Prostate gland (tissue), 2 donors: ENCODE data around the gene PRDM16. TPM values are rescaled to one million over a fixed set of nuclear protein-coding genes. Genes with fewer than 3 reads are reported as not detected.

Source experiments
- DNase-seq: peaks from one replicate; pipeline ENCODE4 v3.0.0-alpha.2; 2019; ENCODE audit warnings: low spot score
- H3K27ac ChIP-seq, 2 donors: fragments of 200-600 bp; sonication (generic); 2 replicates each; pipeline ENCODE4 v1.5.1; 2017 to 2019
- H3K27me3 ChIP-seq: fragments of 200-600 bp; sonication (generic); replicated peaks from 2 replicates; pipeline ENCODE4 v1.5.1; 2019; ENCODE audit not compliant: insufficient read depth
- H3K36me3 ChIP-seq, 2 donors: fragments of 200-600 bp; sonication (generic); 1 replicate in 1 of 2; 2 replicates in 1 of 2; pipeline versions ENCODE4 v1.5.1 to v1.8.1; 2017 to 2019
- H3K4me1 ChIP-seq: fragments of 200-600 bp; sonication (generic); replicated peaks from 2 replicates; pipeline ENCODE4 v1.5.1; 2019
- H3K4me3 ChIP-seq, 2 donors: fragments of 200-600 bp; sonication (generic); 2 replicates each; pipeline ENCODE4 v1.5.1; 2017 to 2019
- H3K9me3 ChIP-seq: fragments of 200-600 bp; sonication (generic); 2 replicates; pipeline ENCODE4 v1.5.1; 2017
- POLR2A ChIP-seq: fragments of 450-650 bp; IDR thresholded peaks from one replicate; pipeline ENCODE4 v1.6.1; 2016; ENCODE audit warnings: antibody characterized with exemption, mild to moderate bottlenecking
- POLR2AphosphoS5 ChIP-seq: sonication (generic); formaldehyde crosslinking; IDR thresholded peaks from one replicate; pipeline ENCODE4 v1.6.1; 2017; ENCODE audit warnings: antibody characterized with exemption
- WGBS: methylation state at CpG from one replicate; pipeline ENCODE4 v1.1.5; 2018; 5-methylcytosine and 5-hydroxymethylcytosine counted together
- intact Hi-C: fragments of 100-400 bp; cut with DNase I; formaldehyde crosslinking; loops from one replicate; pipeline ENCODE4 v1.14.2; 2022
- total RNA-seq, 2 donors: library from RNA; depleted of rRNA; stranded (reverse); fragments of >200 nt; gene quantifications; one replicate each; pipeline ENCODE4 v1.1.0, GENCODE V29; 2016
- TF ChIP-seq, protein P1 (sequence below), 4 experiments: fragments of 200-600 bp in 2 of 4; fragments of 450-650 bp in 2 of 4; sonication (generic) in 2 of 4; IDR thresholded peaks; 1 replicate in 3 of 4; 2 replicates in 1 of 4; pipeline ENCODE4 v1.5.1; 2016 to 2019; ENCODE audit warnings: antibody characterized with exemption in 4 of 4, mild to moderate bottlenecking in 2 of 4, moderate library complexity in 2 of 4

Gene PRDM16
- total RNA-seq, 2 donors from 2014 or later: 0.23 to 6.5 TPM

DNA sequence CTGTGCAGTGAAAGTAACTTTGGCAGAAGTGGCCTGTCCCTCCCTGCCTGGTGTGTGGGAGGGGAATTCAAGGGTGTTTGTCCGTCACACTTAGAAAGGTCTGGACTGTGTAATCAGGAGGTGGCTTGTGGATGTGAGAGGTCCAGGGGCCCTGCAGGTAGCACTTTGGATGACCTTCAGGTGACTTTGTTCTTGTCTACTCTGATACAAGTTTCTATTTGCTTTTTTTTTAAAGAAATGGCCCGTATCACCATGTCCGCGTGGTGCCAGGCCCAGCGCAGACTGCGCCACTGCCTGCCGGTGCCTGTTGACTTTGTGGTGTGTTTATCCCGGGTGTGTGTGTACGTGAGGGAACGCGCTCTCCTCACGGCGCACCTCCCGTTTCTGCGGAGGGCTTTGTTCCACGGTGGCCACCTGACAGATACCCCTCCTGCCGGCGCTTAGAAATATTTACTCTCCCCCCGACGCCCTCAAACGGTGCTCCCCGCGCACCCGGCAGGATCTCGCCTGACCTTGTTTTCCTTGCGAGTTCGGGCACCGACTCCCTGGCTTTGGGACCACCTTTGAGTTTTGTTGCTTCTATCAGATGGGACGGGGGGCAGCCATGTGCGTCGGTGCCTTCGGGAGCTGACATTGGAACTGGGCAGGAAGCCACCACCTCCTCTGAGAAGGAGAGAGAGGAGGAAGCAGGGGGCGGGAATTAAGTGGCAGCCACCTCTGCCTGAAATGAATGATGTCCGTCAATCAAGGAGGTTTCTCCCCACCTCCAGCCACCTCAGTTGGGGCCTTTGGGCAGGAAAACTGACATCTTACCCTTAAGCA lies 119.4 kb downstream of the PRDM16 start:
- no peaks in the 10 kb centered on the region for H3K36me3 ChIP-seq
- H3K4me1 ChIP-seq: no peaks in the 10 kb centered on the region
- no peak for TF ChIP-seq POLR2A
- TF ChIP-seq POLR2AphosphoS5: peak; percentile 26
- WGBS: 51% methylated on average over 34 of the region's 34 CpGs
- no peak overlapping the region for H3K27ac ChIP-seq
- no peak overlapping the region for H3K4me3 ChIP-seq
- DNase-seq: peak; percentile 50
- intact Hi-C loops: no loop called here
- H3K27me3 ChIP-seq: peaks cover 2% of the 10 kb centered on the region
- H3K9me3 ChIP-seq: no peaks in the 10 kb centered on the region

DNA sequence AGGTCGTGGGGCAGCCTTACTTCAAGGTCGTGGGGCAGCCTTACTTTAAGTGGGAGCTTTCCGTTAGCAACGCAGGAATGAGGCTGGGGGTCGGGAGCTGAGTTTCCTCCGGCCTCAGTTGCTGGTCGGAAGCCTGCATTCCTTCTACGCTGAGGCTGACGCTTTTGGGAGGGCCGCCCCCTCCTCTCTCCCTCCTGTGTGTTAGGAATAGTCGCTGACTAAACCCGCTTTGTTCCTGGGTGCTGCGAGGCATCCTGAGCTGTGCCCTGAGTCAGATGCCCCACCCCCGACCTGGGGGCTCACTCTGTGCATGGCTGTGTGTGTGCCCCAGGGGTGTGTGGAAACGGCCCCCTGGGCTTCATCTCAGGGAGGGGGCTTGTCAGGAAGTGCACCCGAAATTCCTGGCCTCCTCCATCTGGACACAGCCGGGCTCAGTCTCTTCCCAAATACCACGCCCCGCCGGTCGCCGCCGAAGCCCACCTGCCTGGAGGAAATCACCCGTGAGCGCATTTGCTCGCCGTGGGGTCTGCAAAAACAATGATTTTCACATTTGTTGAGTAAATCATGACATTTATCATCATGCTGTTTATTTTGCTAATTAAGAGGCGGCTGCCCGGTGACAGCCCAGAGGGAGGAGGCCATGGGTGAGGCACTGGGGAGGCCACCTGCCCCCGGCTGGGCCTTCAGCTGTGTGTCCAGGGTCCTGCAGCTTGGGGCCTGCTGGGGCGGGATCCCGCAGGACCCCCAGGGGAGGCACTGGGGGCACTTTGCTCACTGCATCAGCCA lies 121.4 kb downstream of the PRDM16 start:
- no peak overlapping the region for H3K27ac ChIP-seq
- peaks cover 2% of the 10 kb centered on the region for H3K27me3 ChIP-seq
- 87% methylated on average over 32 of the region's 32 CpGs for WGBS
- no peaks in the 10 kb centered on the region for H3K36me3 ChIP-seq
- no peaks in the 10 kb centered on the region for H3K4me1 ChIP-seq
- TF ChIP-seq, protein P1, sequence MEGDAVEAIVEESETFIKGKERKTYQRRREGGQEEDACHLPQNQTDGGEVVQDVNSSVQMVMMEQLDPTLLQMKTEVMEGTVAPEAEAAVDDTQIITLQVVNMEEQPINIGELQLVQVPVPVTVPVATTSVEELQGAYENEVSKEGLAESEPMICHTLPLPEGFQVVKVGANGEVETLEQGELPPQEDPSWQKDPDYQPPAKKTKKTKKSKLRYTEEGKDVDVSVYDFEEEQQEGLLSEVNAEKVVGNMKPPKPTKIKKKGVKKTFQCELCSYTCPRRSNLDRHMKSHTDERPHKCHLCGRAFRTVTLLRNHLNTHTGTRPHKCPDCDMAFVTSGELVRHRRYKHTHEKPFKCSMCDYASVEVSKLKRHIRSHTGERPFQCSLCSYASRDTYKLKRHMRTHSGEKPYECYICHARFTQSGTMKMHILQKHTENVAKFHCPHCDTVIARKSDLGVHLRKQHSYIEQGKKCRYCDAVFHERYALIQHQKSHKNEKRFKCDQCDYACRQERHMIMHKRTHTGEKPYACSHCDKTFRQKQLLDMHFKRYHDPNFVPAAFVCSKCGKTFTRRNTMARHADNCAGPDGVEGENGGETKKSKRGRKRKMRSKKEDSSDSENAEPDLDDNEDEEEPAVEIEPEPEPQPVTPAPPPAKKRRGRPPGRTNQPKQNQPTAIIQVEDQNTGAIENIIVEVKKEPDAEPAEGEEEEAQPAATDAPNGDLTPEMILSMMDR (IDR thresholded peaks at IDR 0.05): no peak
- TF ChIP-seq POLR2A (no peak), POLR2AphosphoS5 (no peak)
- intact Hi-C loops: no loop called here
- no peak overlapping the region for H3K4me3 ChIP-seq
- no peak for DNase-seq
- no peaks in the 10 kb centered on the region for H3K9me3 ChIP-seq

DNA sequence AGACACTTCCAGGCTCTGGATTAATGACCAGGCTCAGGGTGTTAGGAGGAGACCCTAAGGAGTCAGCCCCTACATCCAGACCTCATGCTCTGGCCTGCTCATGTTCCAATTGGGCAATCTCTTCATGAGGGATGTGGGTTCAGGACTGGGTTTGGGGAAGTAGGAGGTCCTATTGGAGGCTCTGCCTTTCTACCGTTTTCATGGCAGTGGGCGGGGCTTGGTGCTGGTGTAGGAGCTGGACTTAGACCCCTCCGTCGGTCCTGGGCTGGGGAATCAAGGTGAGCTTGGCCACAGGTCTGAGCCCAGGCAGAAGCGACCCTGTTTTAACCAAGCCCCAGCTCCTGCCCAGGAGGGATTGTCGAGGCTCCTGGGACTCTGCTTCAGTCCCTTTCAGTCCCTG lies 123.4 kb downstream of the PRDM16 start:
- Histone ChIP-seq H3K4me1 (no peaks in the 10 kb centered on the region), H3K9me3 (no peaks in the 10 kb centered on the region), H3K27me3 (peaks cover 2% of the 10 kb centered on the region), H3K27ac (no peak overlapping the region), H3K36me3 (no peaks in the 10 kb centered on the region), H3K4me3 (no peak overlapping the region)
- 91% methylated on average over 6 of the region's 6 CpGs for WGBS
- DNase-seq: no peak
- TF ChIP-seq POLR2A (no peak), POLR2AphosphoS5 (no peak)
- TF ChIP-seq, protein P1 (IDR thresholded peaks at IDR 0.05): no peak
- intact Hi-C loops: no loop called here

DNA sequence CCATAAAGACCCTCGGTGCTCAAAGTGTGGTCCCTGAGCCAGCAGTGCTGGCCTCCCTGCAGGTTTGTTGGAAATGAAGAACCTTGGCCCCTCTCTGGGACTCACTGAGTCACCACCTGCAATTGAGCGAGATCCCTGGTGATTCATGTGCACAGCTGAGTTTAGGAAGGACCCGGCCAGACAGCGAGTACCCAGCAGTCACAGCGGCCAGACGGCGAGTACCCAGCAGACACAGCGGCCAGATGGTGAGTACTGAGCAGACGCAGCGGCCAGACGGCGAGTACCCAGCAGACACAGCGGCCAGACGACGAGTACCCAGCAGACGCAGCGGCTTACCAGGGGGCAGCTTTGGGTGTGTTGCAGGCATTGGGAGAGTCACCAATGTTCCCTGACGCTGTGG lies 123.8 kb downstream of the PRDM16 start:
- no peak overlapping the region for H3K4me3 ChIP-seq
- H3K27ac ChIP-seq: no peak overlapping the region
- H3K27me3 ChIP-seq: peaks cover 2% of the 10 kb centered on the region
- TF ChIP-seq POLR2AphosphoS5: no peak
- TF ChIP-seq, protein P1 (IDR thresholded peaks at IDR 0.05): no peak
- TF ChIP-seq POLR2A: no peak
- intact Hi-C loops: no loop called here
- H3K36me3 ChIP-seq: no peaks in the 10 kb centered on the region
- 93% methylated on average over 18 of the region's 18 CpGs for WGBS
- no peaks in the 10 kb centered on the region for H3K9me3 ChIP-seq
- H3K4me1 ChIP-seq: no peaks in the 10 kb centered on the region
- no peak for DNase-seq

DNA sequence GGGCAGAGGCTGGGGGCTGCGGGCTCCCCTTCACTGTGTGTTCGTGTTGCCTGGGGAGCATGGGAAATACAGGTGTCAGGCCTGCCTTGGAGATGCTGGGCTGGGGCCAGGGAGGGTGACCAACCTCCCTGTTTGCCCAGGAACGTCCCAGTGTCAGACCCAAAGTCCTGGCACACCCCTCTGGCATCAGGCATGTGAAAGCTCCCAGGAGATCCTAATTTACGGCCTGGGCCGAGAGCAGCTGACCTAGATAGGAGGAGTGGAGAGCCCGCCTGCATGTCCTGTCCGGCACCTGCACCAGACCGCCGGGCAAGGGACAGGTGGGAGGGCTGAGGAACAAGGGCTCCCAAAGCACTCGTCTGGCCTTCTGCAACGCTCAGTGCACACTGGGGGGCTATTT lies 124.8 kb downstream of the PRDM16 start:
- Histone ChIP-seq H3K4me1 (no peaks in the 10 kb centered on the region), H3K4me3 (no peak overlapping the region), H3K9me3 (no peaks in the 10 kb centered on the region), H3K36me3 (no peaks in the 10 kb centered on the region), H3K27ac (no peak overlapping the region), H3K27me3 (peaks cover 2% of the 10 kb centered on the region)
- no peak for DNase-seq
- 82% methylated on average over 10 of the region's 11 CpGs for WGBS
- no peak for TF ChIP-seq POLR2A
- TF ChIP-seq, protein P1 (IDR thresholded peaks at IDR 0.05): no peak
- TF ChIP-seq POLR2AphosphoS5: no peak
- intact Hi-C loops: no loop called here
